GM19328 (cell line): ENCODE results near the gene S100Z.
"Not testable (repeated sequence)": the region's sequence is repeated elsewhere in the genome, so short reads cannot be mapped to it uniquely, and the experiment has no call there.

Source experiments
- ATAC-seq: cut with Tn5 transposase; IDR thresholded peaks from one replicate; pipeline ENCODE4 v1.9.1; 2021; ENCODE audit warnings: mild to moderate bottlenecking, moderate library complexity; ENCODE audit not compliant: unreplicated experiment

S100Z gene

GRCh38 chr5:76822105-76822731 lies 27.6 kb upstream of the S100Z start:
- not testable (repeated sequence) for ATAC-seq

GRCh38 chr5:76826416-76826815 lies 23.4 kb upstream of the S100Z start:
- ATAC-seq = not testable (repeated sequence)

- no peak for ATAC-seq
These were observed 18.7 kb upstream of the S100Z start for GRCh38 chr5:76831110-76831452.

GRCh38 chr5:76836181-76836580 lies 13.6 kb upstream of the S100Z start:
- no peak for ATAC-seq

- no peak for ATAC-seq
These were observed 13.2 kb upstream of the S100Z start for GRCh38 chr5:76836585-76836984.

GRCh38 chr5:76838481-76839261 lies 11.1 kb upstream of the S100Z start:
- no peak for ATAC-seq

GRCh38 chr5:76841361-76841760 lies 8.5 kb upstream of the S100Z start:
- no peak for ATAC-seq

- ATAC-seq = no peak
These were observed 3.9 kb upstream of the S100Z start for GRCh38 chr5:76845890-76846289.

- ATAC-seq = no peak
These were observed 830 bp downstream of the S100Z start for GRCh38 chr5:76850543-76851145.

- no peak for ATAC-seq
These were observed 2.0 kb downstream of the S100Z start for GRCh38 chr5:76851728-76852369.

GRCh38 chr5:76852772-76853171 lies 3.0 kb downstream of the S100Z start:
- ATAC-seq = no peak

- not testable (repeated sequence) for ATAC-seq
These were observed 3.9 kb downstream of the S100Z start for GRCh38 chr5:76853741-76854140.

GRCh38 chr5:76854644-76855043 lies 4.8 kb downstream of the S100Z start:
- ATAC-seq = no peak

- not testable (repeated sequence) for ATAC-seq
These were observed 5.7 kb downstream of the S100Z start for GRCh38 chr5:76855501-76855900.

GRCh38 chr5:76855961-76856360 lies 6.1 kb downstream of the S100Z start:
- no peak for ATAC-seq

- ATAC-seq = not testable (repeated sequence)
These were observed 7.0 kb downstream of the S100Z start for GRCh38 chr5:76856800-76857199.

- no peak for ATAC-seq
These were observed 9.9 kb downstream of the S100Z start for GRCh38 chr5:76859591-76860247.

- no peak for ATAC-seq
These were observed 11.8 kb downstream of the S100Z start for GRCh38 chr5:76861612-76862011.

- ATAC-seq = no peak
These were observed 13.2 kb downstream of the S100Z start for GRCh38 chr5:76863001-76863400.

GRCh38 chr5:76866503-76866902 lies 16.7 kb downstream of the S100Z start:
- no peak for ATAC-seq

GRCh38 chr5:76867038-76867437 lies 17.2 kb downstream of the S100Z start:
- no peak for ATAC-seq
